Ectodermal cell (in vitro differentiated cells): ENCODE data around the gene SIRPG.

Experiments used
- H3K27ac ChIP-seq: 2 replicates; pipeline ENCODE4 v1.7.0; 2013; ENCODE audit warnings: mild to moderate bottlenecking, low read depth, low read length; ENCODE audit not compliant: insufficient read depth, poor library complexity, severe bottlenecking
- H3K27me3 ChIP-seq: 2 replicates; pipeline ENCODE4 v1.7.0; 2013; ENCODE audit warnings: mild to moderate bottlenecking, low read length; ENCODE audit not compliant: insufficient read depth, control insufficient read depth, poor library complexity, severe bottlenecking
- H3K36me3 ChIP-seq: one replicate; pipeline ENCODE4 v1.7.0; 2013; ENCODE audit warnings: low read length; ENCODE audit not compliant: control insufficient read depth, insufficient read depth
- H3K4me1 ChIP-seq: one replicate; pipeline ENCODE4 v1.7.0; 2013; ENCODE audit warnings: low read length; ENCODE audit not compliant: control insufficient read depth, insufficient read depth
- H3K4me3 ChIP-seq: 2 replicates; pipeline ENCODE4 v1.7.0; 2013; ENCODE audit warnings: low read depth, low read length, control low read depth; ENCODE audit not compliant: insufficient read depth
- H3K9me3 ChIP-seq: 2 replicates; pipeline ENCODE4 v1.7.0; 2013; ENCODE audit warnings: mild to moderate bottlenecking, low read length, moderate library complexity; ENCODE audit not compliant: control insufficient read depth
- WGBS, 2 experiments: methylation state at CpG; one replicate each; pipeline ENCODE4 v1.1.7; 2013; ENCODE audit warnings: missing lambda C conversion rate in 2 of 2; 5-methylcytosine and 5-hydroxymethylcytosine counted together

The SIRPG gene

DNA sequence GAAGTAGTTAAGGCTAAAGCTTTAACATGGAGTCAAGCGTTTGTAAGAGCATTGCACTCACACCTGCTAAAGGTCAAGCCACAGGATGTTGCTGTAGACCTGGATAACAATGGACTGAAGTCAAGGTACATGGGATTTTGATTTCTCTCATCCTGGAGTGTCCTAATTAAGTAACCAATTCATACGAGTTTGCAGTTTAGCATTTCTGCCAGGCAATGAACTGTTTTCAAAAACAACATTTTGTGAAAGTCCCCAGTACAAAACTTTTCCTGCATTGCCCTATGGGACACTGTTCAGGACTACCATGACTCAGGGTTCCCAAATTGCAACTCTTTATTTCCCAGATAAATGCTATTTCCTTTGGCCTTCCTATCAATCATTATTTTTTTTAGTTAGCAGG is 20.4 kb downstream of the SIRPG start:
- 90 to 91% methylated on average over 2 of the region's 2 CpGs for WGBS, 2 experiments
- no peaks in the 10 kb centered on the region for H3K9me3 ChIP-seq
- no peak overlapping the region for H3K4me3 ChIP-seq

DNA sequence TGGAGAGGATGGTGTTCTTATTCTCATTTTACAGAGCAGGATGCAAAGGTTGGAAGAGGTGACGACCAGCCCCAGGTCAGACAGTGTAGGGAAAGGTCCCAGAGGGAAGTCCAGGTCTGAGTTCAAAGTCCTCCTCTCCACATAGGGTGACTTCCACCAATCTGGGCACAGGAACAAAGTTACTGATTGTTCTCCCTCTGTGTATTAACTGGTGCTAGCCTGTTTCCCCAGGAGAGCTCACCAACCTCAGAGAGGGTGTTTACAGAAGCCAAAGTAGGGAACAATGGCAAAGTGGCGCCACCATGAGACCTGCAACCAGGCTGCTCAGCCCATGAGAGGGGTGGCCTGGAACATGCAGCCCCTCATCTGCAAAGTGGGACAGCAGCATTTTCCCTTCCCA is 21.0 kb downstream of the SIRPG start:
- Histone ChIP-seq H3K4me3 (no peak overlapping the region), H3K27ac (no peak overlapping the region), H3K9me3 (no peaks in the 10 kb centered on the region), H3K36me3 (no peaks in the 10 kb centered on the region), H3K4me1 (no peaks in the 10 kb centered on the region), H3K27me3 (no peaks in the 10 kb centered on the region)
- WGBS, 2 experiments = 92 to 94% methylated on average over 2 of the region's 2 CpGs

More for the DNA sequence above, 20.4 kb downstream of the SIRPG start:
- H3K27me3 ChIP-seq = no peaks in the 10 kb centered on the region
- H3K36me3 ChIP-seq = no peaks in the 10 kb centered on the region
- no peaks in the 10 kb centered on the region for H3K4me1 ChIP-seq
- no peak overlapping the region for H3K27ac ChIP-seq

GRCh38 chr20:1635291-1635979 is 22.1 kb downstream of the SIRPG start:
- no peaks in the 10 kb centered on the region for H3K27me3 ChIP-seq
- no peaks in the 10 kb centered on the region for H3K9me3 ChIP-seq
- no peak overlapping the region for H3K27ac ChIP-seq
- H3K4me3 ChIP-seq = no peak overlapping the region
- WGBS, 2 experiments = 88 to 90% methylated on average over 10 of the region's 10 CpGs
- H3K36me3 ChIP-seq = no peaks in the 10 kb centered on the region
- H3K4me1 ChIP-seq = no peaks in the 10 kb centered on the region

DNA sequence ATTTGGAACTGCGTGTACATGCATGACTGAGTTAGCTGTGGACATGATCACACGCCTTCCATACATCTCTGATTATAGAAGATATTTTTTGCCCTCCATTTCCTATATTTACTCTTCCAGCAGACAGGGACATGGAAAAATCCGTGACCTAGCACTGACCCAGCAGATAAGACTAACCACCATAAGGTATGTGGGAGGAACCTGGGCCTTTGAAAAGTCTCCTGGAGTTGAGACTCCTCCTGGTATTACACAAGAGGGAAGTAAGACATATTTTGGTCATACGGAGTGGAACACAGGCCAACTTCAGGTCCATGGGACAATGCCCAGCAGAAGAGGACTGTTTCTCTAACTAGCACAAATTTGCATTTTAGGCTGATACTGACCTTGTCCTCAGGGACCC is 24.0 kb downstream of the SIRPG start:
- no peaks in the 10 kb centered on the region for H3K9me3 ChIP-seq
- H3K4me3 ChIP-seq = no peak overlapping the region
- H3K36me3 ChIP-seq = no peaks in the 10 kb centered on the region
- H3K27me3 ChIP-seq = no peaks in the 10 kb centered on the region
- H3K27ac ChIP-seq = no peak overlapping the region
- H3K4me1 ChIP-seq = no peaks in the 10 kb centered on the region
- 95% methylated on average over 4 of the region's 4 CpGs for WGBS, 2 experiments

DNA sequence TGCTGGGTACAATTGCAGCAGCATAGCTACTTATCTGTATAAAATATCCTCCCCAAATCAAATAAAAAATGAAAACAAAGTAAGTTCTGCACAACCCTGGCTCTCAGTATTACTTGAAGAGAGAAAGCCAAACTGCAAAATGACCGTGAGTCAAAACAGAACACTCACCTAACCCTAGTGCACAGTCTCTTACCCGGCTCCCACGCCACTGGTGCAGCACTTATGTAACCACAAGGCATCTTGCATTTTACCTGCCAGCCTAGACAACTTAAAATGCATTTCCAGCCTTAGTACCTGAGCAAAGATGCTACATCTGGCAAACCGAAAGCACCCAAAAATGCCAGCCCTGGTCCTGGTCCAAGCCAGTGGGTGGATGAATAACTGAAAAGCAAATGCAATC is 25.4 kb downstream of the SIRPG start:
- 89 to 92% methylated on average over 4 of the region's 4 CpGs for WGBS, 2 experiments
- Histone ChIP-seq H3K27ac (no peak overlapping the region), H3K27me3 (no peaks in the 10 kb centered on the region), H3K9me3 (no peaks in the 10 kb centered on the region), H3K36me3 (no peaks in the 10 kb centered on the region), H3K4me1 (no peaks in the 10 kb centered on the region), H3K4me3 (no peak overlapping the region)

DNA sequence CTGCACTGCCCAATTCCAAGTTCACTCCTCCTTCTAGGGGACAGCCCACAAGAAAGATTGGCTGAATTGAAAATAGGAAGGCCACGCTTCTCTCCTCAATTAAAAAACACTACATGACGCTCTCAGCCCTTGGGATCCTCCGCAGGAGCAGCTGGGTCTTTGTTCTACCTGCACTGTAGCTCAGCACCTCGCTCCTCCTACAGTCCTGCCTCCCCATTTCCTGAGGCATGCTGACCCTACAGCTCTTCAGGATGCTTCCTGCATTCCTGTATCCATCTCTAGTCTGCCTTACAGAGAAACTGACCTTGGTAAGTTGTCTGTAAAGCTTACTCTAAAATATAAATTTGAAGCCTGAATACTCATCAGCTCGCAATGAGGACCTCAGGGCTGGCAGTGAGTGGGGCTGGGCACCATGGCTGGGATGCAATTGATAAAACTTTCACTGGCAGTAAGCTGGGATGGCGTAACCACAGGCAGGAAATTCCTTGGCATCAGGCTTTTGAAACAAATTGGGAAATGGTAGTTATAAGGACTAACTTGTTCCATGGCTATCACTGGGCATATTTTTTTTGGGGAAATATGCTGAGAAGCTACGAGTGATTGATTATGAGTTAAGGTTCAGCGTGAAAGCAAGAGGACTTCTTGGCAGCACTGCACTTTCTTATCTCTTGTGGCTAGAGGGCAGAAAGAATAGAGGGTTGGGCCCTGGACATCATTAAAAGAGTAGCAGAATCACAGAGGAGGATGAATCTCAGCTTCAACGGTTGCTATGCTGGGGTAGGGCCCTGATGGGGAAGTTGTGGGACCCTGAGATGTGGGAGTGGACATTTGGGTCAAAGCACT is 26.0 kb downstream of the SIRPG start:
- H3K27me3 ChIP-seq = no peaks in the 10 kb centered on the region
- no peak overlapping the region for H3K27ac ChIP-seq
- H3K4me1 ChIP-seq = no peaks in the 10 kb centered on the region
- no peaks in the 10 kb centered on the region for H3K9me3 ChIP-seq
- no peak overlapping the region for H3K4me3 ChIP-seq
- WGBS, 2 experiments = 67 to 71% methylated on average over 9 of the region's 9 CpGs
- H3K36me3 ChIP-seq = no peaks in the 10 kb centered on the region

DNA sequence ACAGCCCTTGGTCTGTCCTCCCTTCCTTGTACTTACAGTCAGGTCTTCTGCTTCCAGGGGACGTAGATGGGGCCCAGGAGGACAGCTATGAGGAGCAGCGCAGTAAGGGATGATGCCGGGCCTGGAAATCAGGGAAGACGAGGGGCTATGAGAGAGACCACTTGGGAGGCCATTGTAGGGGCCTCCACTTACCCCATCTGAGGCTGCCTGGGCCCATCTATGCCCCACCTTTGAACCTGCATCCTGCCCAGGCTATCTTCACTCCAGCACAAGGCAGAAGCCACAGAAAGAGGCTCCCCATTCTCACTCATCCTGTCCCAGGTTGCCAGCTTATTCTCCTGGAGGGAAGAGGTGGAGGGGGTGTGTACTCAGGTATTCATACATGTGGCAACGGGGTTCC is 27.4 kb downstream of the SIRPG start:
- Histone ChIP-seq H3K9me3 (no peaks in the 10 kb centered on the region), H3K4me3 (no peak overlapping the region), H3K27ac (no peak overlapping the region), H3K4me1 (no peaks in the 10 kb centered on the region), H3K36me3 (no peaks in the 10 kb centered on the region), H3K27me3 (no peaks in the 10 kb centered on the region)
- WGBS, 2 experiments = 93 to 95% methylated on average over 5 of the region's 5 CpGs

DNA sequence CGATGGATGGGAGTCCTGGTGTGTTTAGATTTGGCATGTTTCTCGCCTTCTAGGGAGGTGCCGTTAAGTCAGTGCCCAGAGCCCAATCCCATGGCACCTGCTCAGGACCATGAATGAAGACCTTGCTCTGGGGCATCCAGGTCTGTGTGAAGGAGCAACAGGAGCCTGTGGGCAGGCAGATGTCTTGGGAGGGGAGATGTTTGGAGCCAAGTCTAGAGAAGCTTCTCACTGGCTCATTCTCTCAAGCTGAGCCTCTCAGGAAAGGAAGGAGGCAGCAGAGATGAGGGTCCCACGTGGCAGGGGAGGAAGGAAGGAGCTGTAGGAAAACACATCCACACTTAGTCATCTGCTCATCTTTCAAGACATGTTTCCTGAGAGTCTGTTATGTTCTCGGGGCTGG is 28.3 kb downstream of the SIRPG start:
- H3K27me3 ChIP-seq = no peaks in the 10 kb centered on the region
- 94 to 95% methylated on average over 5 of the region's 5 CpGs for WGBS, 2 experiments

DNA sequence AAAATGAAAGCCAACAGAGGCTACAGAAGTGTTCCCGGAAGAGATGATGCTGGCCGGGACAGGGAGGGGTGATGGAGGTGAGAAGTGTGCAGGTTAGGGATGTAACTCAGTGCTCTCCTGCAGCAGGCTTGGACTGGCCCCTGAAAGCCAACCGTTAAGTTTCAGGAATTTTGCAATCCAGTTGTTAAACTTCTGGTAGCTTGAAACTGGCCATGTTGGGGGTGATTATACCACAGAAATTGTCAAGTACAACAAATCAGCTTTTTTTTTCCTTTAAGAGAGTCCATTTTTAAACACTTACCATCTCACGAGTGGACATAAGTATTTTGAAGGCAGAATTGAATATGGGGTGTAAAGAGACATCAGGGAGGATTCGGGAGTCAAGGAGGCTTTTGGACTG is 29.0 kb downstream of the SIRPG start:
- Histone ChIP-seq H3K27me3 (no peaks in the 10 kb centered on the region), H3K4me3 (no peak overlapping the region), H3K36me3 (no peaks in the 10 kb centered on the region), H3K4me1 (no peaks in the 10 kb centered on the region), H3K9me3 (no peaks in the 10 kb centered on the region), H3K27ac (no peak overlapping the region)
- 85 to 94% methylated on average over 5 of the region's 5 CpGs for WGBS, 2 experiments

More for the DNA sequence above, 28.3 kb downstream of the SIRPG start:
- H3K4me3 ChIP-seq = no peak overlapping the region
- H3K27ac ChIP-seq = no peak overlapping the region
- H3K4me1 ChIP-seq = no peaks in the 10 kb centered on the region
- no peaks in the 10 kb centered on the region for H3K9me3 ChIP-seq
- no peaks in the 10 kb centered on the region for H3K36me3 ChIP-seq

DNA sequence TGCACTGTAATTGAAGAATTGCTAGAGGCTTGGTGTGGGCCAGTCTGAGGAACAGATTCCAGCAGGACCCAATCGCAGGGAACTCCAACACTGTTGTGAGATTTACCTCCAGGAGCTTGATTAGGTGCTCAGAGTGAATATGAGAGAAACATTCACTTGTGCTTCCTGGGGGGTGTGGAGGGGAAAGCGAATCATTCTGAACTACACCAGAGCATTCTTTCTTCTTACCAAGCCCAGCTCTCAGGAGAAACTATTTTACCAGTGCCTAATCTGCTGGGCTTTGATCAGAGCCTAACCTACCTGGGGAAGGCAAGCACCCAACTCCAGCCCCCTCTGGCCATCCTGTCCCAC is 30.4 kb downstream of the SIRPG start:
- no peak overlapping the region for H3K4me3 ChIP-seq
- H3K27me3 ChIP-seq = no peaks in the 10 kb centered on the region
- H3K9me3 ChIP-seq = no peaks in the 10 kb centered on the region
- H3K4me1 ChIP-seq = no peaks in the 10 kb centered on the region
- WGBS, 2 experiments = 96 to 100% methylated on average over 1 to 2 of the region's 2 CpGs
- H3K27ac ChIP-seq = no peak overlapping the region
- H3K36me3 ChIP-seq = no peaks in the 10 kb centered on the region
